T-helper 1 cell (primary cell): ENCODE data around the gene CSPG5.

ENCODE experiments used
- DNase-seq, 5 donors: peaks; one replicate each; pipeline ENCODE4 v3.0.0-alpha.2; 2012 to 2020

Gene CSPG5

DNA sequence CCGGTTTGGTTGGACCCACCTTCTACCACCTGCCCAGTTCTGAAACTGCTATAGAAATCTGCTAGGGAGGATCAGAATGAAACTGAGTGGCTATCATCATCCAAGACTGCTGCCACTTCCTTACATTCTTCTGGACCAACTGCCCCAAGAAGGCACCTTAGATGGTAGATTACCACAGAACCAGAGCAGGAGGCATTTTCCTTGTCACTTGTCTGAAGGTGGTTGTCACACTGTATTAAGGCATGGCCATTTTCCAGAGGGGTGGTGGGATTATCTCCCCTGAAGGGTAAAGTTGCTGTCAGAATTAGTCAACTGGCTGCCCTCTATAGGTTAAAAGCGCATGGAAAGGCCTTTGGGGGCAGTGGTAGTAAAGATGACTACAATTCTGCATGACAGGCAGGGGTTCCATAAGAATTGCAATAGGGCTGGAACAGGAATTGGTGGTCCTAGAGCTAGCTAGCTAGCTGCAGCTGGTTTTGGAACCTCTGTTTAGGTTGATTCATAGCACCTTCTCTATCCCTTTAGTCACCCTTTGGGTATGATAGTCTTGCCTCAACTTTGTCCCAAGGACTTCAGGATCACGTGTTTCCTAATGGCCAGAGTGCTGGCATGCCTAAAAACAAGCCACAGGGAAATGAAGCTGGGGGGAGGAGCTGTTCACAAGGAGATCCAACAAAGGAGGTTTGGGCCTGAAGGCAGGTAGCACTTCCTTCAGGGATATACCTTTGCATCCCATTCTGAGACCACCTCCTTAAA, 4.8 kb upstream of the CSPG5 start:
- no peak for DNase-seq

DNA sequence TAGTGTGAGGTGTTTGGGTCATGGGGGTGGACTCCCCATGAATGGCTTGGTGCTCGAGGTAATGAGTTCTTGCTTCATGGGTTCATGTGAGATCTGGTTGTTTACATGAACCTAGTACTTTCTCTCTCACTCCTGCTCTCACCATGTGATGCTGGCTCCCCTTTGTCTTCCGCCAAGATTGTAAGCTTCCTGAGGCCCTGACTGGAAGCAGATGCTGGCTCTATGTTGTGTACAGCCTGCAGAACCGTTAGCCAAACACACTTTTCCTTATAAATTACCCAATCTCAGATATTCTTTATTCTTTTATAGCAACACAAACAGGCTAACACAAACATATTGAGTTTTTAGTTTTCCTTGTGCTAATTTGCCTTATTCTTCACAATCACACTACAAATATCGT, 3.2 kb upstream of the CSPG5 start:
- DNase-seq, result no peak

DNA sequence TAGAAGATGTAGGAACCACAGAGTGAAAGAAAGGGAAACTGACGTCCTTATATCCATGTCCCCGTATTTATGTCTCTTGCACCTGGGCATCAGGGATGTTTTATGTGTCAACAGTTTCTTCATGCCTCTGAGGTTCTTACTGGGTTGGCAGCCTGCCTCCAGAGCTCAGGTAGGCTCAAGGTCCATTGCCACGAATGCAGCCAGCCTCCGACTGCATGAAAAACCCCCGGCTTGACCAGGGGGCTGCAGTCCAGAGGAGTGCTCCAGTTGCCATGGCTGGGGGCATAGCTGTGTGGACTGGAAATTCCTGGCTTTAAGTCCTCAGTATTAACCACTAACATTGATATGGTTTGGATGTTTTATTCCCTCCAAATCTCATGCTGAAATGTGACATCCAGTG, 2.8 kb upstream of the CSPG5 start:
- no peak for DNase-seq

DNA sequence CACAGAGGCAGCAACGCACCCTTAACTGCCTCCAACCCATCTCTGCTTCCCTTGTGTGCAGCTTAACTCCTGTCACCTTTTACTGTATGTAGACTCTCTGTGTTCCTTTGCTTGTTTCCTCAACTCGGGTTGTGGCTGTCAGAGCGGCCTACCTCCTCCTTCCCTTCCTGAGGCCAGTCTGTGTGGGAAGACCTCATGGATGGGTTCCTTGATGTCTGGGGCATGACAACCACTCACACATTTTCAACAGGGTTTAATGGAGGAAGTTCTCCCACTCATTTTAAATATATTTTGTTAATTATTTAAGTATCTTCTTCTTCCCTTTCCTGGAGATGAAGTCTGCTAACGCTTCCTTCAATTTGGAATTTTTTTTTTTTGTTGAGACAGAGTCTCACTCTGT, 1.8 kb upstream of the CSPG5 start:
- DNase-seq, result no peak

DNA sequence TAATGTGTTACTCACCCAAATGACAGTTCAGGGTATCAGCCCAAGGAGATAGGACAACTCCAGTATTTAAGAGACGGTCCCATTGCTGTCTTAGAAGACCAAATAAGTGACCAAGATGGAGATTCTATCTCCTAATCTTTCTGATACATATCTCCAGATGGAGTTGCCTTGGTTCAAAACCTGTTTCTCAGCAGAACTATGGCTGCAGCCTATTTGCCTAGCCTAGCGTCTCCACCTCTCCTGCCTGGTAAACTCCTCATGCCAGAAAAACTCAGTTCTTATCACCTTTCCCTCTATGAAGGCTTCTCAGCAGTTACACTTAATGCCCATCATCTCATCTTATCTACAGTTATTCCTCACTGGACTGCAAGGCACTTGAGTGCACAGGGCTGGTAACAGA, 1.2 kb upstream of the CSPG5 start:
- DNase-seq, result no peak

DNA sequence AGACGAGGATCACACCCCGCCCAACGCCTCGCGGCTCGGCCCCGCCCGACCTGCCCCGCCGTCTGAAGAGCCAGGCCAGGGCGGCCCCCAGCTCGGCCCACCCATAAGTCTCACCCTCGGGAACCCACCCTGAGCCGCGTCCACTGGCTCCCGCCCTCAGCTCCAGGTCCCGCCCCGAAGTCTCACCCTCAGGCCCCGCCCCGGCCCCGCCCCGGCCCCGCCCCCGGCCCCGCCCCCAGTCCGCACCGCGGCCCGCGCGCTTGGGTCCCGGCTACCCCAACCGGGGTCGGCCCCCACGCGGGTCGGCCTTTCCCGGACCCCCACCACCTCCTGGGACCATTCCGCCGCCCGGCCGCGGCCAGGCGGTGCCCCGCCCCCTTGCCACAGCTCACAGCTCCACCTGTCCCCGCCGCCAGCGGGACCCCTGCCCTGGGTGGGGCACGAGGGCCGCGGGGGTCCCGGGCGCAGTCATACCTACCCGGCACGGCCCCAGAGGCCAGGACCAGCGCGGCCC, 489 bp downstream of the CSPG5 start:
- DNase-seq, result peak; percentile 11 to 43 (median 30)

DNA sequence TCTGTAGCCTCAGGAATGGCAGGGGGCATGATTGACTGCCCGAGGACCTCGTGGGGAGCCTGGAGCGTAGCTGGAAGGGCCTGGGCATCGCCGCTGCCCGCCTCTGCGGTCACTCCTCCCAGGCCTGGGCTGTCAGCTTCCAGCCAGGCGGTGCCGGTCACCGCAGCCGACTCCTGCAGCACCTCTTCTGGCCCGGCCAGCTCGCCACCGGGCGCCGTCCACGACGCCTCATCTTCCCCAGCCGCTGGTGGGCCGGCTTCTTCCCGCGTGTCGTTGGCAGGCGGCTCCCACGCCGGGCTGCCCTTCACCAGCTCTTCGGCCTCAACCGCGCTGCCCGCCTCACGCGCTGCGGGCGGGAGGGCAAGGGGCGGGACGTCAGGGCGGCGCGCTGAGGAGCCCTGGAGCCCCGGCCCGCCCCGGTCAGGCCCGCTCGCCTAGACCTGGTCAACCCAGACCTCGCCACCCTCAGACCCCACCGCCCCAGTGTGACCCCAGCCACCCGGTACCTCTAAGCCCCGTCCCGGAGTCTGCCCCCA, 1.0 kb downstream of the CSPG5 start:
- no peak for DNase-seq

DNA sequence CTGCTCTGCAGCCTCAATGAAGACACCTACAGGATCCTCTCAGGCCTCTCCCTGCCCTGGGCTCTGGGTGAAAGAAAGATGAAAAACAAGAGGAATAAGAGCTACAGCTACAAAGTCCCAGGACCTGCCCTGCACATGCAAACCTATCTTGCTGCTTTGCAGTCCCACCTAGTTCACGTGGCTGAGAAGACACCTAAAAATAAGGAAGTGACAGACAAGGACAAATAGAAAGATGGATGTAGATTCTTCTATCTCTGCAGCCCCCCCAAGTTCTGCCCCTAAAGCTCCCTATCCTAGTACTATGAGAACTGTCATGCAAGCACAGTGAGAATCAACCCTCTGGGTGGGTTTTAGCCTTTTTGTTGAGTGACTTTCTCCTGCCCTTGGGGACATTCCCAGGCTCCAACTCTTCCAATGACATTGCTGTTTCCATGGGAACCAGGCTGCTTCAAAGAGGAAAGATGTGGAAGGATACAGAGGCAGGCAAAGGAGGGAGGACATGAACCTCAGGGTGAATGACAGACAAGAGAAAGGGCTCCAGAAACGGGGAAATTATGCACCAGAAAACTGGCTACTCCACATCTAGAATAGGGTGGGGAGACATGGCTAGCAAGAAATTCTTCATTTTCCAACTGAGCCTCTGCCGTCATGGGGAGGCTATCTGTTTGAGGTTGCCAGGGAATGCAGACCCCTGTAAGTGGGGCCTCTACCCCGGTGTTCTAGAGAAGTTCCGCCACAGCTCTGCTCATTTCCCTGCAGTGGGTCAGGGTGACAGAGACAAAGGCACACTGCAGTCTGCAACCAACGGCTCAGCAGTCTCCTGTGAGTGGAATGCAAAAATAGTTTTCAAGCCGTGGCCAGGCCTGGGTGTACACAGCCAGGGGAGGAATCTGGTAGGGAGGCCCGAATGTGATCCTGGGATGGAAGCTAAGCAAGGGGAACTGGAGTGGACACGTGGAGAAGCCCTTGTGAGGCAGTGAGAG, 5.2 kb downstream of the CSPG5 start:
- DNase-seq, result no peak

DNA sequence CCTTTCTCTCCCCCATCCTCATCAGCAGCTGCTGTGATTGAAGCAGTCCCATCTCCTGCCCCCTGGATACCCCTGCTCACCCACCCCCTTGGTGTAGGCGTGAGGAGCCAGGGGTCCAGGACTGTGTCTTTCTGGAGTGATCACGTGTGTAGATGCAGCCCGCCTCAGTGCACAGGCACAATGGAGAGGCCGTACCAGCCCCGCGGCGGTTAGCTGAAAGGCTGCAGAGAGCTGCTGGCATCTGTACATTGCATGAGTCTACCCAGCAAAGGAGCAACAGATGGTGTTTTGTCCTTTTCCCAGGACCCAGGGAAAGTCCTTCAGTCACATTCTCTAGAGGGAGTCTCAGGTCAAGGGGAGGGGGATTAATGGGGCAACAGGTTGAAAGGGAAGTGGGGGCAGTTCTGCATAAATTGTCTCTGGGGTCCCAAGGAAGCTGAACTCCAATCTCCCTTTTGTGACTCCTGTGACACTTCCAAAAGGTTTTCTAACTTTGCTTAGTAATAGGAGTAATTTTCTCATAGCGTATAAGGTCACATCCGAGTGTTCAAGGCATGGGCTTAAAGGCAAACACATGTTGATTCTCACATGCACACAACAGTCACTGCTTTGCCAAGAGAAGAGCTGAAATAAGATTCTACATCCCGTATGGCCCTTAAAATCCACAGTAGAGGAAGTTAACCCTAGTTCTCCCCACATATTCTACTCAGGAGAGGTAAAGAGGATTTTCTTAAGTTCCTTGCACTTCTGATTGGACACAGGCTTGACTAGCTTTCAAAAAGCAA, 7.1 kb downstream of the CSPG5 start:
- DNase-seq, result no peak

DNA sequence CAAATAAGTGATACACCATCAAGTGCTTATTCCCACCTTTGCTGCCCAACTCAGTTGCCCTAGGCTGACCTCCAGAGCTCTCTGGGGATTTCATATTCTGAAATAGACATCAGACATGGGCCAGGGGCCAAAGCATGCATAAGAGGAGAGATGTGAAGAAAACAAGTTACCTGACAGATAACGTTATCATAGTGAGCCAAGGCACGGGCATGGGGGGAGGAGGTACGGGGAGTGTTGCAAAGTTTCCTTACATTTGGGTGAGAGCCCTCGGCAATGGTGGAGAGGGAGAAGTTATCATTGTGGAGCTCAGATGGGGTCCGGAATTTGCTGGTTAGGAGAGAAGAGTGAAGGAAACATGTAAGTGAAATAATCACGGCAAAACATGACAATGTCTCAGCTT, 9.8 kb downstream of the CSPG5 start:
- DNase-seq, result no peak

DNA sequence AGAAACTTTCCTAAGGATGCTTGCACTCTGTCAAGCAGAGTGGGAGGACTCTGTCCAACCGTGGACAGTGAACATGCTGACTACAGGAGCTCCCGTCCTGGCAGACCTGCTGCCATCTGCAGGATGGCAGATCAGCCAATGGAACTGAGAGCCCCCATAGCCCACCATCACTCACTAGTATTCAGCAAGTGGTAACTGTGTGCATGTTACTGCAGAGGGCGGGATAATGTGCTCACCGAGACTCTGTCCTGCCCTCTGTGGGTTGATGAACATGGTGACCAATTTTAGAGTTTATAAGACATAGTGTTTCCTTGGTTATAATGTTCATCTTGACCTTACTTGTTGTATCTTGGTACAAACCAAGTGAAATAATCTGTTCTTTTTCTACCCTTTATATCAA, 11.5 kb downstream of the CSPG5 start:
- DNase-seq, result no peak

DNA sequence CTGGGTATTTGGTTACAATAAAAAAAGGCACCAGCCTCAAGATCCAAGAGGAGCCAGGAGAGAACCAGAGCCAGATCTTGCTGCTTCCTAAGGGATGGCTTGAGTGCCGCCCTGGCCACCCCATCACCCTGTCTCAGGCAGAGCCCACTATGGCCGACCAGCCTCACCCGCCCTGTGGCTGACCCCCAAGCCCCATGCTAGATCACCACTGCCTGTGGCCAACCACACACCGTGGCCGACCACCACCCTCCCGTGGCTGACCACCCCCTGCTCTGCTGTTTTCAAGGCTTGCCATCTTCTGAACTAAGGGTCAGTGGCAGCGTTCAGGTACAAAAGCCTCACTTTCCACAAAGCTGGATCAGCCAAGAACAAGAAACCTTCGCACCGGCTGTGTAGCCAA, 12.0 kb downstream of the CSPG5 start:
- DNase-seq, result no peak

DNA sequence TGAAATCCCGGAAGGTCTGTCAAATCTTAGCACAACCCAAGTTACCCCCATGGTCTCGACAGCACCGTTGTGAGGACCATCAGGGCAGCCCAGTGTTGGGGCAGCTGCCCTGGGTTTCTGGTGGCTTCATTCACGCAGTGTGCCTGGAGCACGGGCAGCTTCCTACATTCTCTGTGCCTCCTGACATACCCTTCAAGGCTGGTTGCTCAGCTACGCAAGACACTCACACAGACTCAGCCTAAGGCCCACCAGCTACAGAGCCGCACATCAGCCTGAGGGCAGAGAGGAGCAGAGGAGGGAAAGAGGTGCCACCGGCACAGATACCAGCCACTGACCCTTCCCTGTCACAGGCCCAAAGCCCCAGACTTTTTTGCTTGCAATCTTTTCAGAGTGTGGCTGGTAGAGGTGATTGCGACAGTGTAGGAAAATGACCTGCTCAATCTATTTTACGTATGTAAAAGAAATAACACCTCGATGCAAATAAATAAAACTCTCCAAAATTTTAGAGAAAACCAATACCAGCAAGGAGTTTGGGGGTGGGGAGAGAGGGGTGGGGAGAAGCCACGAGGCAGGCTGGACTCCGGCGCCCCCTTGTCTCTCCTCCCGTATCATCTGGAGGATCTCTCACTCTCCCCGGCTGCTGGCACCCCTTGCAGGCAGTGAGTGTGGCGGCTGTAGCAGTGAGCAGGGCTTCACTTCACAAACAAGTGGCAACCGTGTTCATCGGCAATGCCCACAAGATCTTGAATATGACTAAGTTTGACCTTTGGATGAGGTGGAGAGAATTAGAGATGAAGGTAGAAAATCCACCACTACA, 12.7 kb downstream of the CSPG5 start:
- DNase-seq, result no peak

DNA sequence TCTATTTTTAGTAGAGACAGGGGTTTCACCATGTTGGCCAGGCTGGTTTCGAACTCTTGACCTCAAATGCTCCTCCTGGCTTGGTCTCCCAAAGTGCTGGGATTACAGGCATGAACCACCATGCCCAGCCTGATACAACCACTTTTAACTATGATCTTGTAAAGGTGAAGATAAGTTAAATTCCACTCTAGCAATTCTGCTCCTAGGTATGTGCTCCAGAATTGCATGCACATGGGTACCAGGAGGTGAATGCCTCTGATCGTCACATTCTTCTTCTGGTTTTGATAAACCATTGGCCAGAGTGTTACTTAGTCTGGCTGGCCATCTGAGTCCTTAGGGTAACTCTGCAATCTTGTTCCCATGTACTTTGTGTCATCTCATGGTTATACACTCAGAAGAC, 22.3 kb downstream of the CSPG5 start:
- no peak for DNase-seq

DNA sequence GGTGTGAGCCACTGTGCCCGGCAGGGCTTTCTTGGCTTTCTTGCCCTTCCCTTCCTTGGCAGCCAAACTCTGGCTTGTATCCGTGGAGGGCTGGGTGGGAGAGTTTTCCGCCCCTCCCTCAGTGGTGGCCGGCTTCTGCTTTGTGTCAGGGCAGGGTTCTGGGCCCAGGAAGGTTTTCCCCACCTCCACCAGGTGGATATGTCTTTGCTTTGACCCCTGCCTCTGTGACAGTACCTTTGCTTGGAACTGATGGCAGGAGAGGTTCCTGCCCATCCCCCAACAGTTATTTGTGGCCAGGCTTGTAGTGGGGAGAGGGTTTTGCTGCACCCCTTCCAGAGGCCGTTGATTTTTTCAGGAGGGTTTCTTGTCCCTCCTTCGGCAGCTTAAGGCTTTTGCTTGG, 24.3 kb downstream of the CSPG5 start:
- DNase-seq, result no peak

DNA sequence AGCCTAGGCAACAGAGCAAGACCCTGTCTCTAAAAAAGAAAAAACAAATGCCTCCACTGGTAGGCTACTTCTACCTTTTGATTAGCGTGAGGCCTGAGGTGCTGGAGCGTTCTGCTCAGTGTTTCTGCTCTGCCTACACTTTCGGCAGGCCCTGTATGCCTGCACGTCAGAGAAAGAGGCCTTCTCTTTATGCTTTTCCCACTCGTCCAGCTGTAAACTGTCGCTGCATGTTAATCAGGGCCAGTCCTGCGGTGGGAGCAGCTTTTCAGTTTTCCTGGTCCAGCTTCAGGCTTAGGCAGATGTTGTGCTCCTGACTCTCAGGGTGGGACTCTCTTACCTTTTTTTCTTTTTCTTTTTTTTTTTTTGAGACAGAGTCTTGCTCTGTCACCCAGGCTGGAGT, 25.3 kb downstream of the CSPG5 start:
- DNase-seq, result no peak

DNA sequence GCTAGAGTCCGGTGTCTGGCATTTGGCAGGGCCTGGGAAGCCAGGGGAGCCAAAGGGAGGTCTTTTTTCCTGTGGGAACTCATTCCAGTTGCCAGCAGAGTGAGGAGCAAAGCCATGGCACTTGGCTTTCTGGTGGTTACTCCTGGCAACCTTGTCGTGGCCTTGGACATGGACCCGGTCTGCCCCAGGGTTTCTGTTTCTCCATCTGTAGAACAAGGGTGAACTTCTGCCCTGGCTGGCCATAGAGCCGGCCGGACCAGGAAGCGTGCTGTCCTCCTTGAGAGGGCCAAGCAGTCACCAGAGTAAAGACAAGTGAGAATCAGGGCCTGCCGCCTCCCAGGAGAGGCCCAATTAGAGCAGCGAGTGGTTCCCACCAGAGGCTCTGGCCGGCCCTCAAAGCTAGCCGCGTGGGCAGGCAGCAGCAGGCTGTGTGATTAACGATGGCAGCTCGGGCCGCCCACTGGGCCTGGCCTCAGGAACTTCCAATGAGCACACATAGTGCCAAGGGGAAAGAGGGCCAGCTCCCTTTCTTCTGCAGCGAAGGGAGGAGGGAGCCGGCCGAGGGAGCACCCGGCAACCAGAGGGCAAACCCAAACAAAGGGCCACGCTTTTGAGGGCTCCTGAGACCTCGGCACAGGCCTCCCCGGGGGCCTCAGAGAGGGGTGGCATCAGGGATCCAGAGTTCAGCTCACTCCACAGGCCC, 36.0 kb downstream of the CSPG5 start:
- no peak for DNase-seq

DNA sequence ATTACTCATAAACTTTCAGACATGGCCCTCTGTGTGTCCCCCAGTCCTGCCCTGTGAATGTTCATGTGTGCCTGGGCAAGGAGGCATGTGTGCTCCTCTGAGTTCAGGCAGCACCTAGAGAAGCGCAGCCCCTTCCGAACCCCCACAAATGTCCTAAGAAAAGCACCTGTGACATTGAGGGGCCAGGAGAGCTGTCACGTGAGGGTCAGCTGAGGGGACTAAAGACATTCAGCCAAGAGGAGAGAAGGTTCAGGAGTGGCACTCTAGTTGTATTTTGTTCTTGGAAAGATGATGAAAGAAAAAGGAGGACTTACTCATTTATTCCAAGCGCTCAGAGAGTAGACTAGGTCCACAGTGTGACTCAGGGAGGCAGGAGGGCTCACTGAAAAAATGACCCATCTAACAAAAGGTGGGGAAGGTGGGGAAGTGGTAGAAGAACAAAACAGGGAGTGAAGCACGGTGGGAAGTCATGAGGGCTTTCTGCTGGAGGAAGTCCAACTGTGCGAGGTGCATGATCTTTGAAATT, 37.0 kb downstream of the CSPG5 start:
- DNase-seq, result no peak

DNA sequence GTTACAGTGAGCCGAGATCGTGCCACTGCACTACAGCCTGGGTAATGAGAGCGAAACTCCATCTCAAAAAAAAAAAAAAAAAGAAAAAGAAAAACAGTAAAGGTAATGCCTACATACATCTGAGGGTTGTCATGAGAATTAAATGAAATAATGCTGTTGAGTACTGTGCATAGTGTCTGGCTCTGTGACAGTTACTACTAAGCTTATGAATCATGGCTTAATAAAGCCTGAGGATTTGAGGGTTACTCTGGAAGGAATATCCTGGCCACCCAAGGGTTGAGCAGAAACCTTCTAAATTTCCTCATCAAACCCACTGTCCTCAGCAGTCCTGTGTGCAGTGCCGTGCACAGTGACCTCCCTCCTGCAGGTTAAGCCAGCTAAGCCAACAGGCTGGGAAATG, 38.4 kb downstream of the CSPG5 start:
- no peak for DNase-seq

DNA sequence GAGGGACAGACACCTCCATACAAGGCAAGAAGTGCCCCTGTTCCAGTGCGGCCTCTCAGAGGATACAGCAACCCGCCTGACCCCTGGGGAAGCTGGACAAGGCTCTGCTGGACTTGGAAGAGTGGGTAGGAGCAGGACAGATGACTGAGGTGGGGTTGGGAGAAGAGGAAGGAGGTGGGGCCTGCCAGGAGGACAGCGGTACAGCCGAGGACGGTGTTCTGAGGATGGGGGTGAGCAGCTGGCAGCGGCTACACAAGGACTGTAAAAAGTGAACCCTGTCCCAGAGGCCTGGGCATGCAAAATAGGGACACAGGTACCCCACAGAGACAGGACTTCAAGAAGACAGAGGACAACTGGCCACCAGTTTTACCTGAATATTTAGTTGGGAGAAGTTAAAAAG, 41.7 kb downstream of the CSPG5 start:
- no peak for DNase-seq
